PC-9 (cell line): ENCODE measurements around the gene PADI6. TPM values are rescaled to one million over a fixed set of nuclear protein-coding genes. Genes with fewer than 3 reads are reported as not detected.

Experiments
- BruUV-seq: library from RNA; stranded (reverse); fragments of 400-500 nt; replicated peaks from 2 replicates; lab custom pipeline; 2021; lab: Mats Ljungman, UMichigan
- CTCF ChIA-PET: fragments of 300-600 bp; sonication (Branson Sonifier 250); formaldehyde crosslinking; loops from one replicate; lab custom pipeline; 2022; ENCODE audit warnings: antibody characterized with exemption; lab: Charles Lee
- POLR2A ChIA-PET: fragments of 300-600 bp; sonication (Branson Sonifier 250); formaldehyde crosslinking; loops from one replicate; lab custom pipeline; 2022; ENCODE audit warnings: antibody characterized with exemption; ENCODE audit not compliant: unreplicated experiment; lab: Charles Lee
- DNase-seq, 2 experiments: peaks; one replicate each; pipeline versions ENCODE4 v3.0.0 to v3.0.0-alpha.2; 2015 to 2022; ENCODE audit warnings: mixed read lengths in 1 of 2
- H2AFZ ChIP-seq: fragments of 200-600 bp; sonication (generic); 2 replicates; pipeline ENCODE4 v1.8.1; 2017; ENCODE audit warnings: antibody characterized with exemption
- H3F3A ChIP-seq: fragments of 200-600 bp; sonication (generic); 2 replicates; pipeline ENCODE4 v1.8.1; 2017; ENCODE audit warnings: antibody characterized with exemption, mild to moderate bottlenecking, low read depth; ENCODE audit not compliant: insufficient read depth
- H3K27ac ChIP-seq: fragments of 200-600 bp; sonication (generic); 2 replicates; pipeline ENCODE4 v1.6.1; 2016; ENCODE audit warnings: mixed run types
- H3K27me3 ChIP-seq: fragments of 200-600 bp; sonication (generic); 2 replicates; pipeline ENCODE4 v1.6.1; 2016; ENCODE audit warnings: low read depth, mixed run types; ENCODE audit not compliant: insufficient read depth
- H3K36me3 ChIP-seq: fragments of 200-600 bp; sonication (generic); 2 replicates; pipeline ENCODE4 v1.6.1; 2016; ENCODE audit warnings: low read depth, mixed run types
- H3K4me1 ChIP-seq: fragments of 200-600 bp; sonication (generic); replicated peaks from 2 replicates; pipeline ENCODE4 v1.6.1; 2016; ENCODE audit warnings: mixed run types; ENCODE audit not compliant: insufficient read depth
- H3K4me2 ChIP-seq: fragments of 200-600 bp; sonication (generic); 2 replicates; pipeline ENCODE4 v1.6.1; 2017; ENCODE audit warnings: mixed run types
- H3K4me3 ChIP-seq: fragments of 200-600 bp; sonication (generic); 2 replicates; pipeline ENCODE4 v1.6.1; 2016; ENCODE audit warnings: mixed run types
- H3K79me2 ChIP-seq: fragments of 200-600 bp; sonication (generic); 2 replicates; pipeline ENCODE4 v1.6.1; 2017; ENCODE audit warnings: low read depth, mixed run types
- H3K9me2 ChIP-seq: fragments of 200-600 bp; sonication (generic); 2 replicates; pipeline ENCODE4 v1.8.1; 2017; ENCODE audit warnings: mild to moderate bottlenecking; ENCODE audit not compliant: insufficient read depth
- H3K9me3 ChIP-seq: fragments of 200-600 bp; sonication (generic); 2 replicates; pipeline ENCODE4 v1.8.1; 2016; ENCODE audit warnings: low read depth; ENCODE audit not compliant: insufficient read depth
- H4K20me1 ChIP-seq: fragments of 200-600 bp; sonication (generic); 2 replicates; pipeline ENCODE4 v1.8.1; 2017; ENCODE audit not compliant: insufficient read depth
- EZH2 ChIP-seq: fragments of 200-600 bp; sonication (generic); IDR thresholded peaks from 2 replicates; pipeline ENCODE4 v1.8.0; 2017; ENCODE audit warnings: antibody characterized with exemption, low read depth
- intact Hi-C: fragments of 100-400 bp; cut with micrococcal nuclease; formaldehyde crosslinking; loops from one replicate; pipeline ENCODE4 v1.10.0; 2022; ENCODE audit not compliant: unreplicated experiment
- total RNA-seq: library from RNA; stranded (reverse); gene quantifications from 2 replicates; pipeline ENCODE4 v1.2.3, GENCODE V29; 2021
- TF ChIP-seq, protein P1 (sequence below): fragments of 200-600 bp; sonication (generic); conservative IDR thresholded peaks from 2 replicates; pipeline ENCODE4 v1.6.1; 2017; ENCODE audit warnings: mixed run types, antibody characterized with exemption, mild to moderate bottlenecking, moderate library complexity

The PADI6 gene
- total RNA-seq, 1 experiment from 2014 or later: 0.20 TPM

DNA sequence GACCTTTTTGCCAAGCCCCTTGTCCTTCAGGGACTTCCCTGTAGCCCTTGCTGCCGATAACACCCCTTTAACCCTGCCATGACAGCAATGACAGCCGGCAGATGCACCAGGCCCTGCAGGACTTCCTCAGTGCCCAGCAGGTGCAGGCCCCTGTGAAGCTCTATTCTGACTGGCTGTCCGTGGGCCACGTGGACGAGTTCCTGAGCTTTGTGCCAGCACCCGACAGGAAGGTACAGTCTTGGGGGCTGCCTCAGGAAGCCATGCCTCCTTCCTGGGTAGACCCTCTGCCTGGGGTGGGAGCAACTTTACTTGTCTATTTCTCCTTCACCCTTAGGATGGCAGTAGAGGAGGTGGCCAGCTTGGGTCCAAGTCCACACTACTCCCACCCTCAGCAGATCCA lies 16.1 kb upstream of the PADI6 start:
- no TSS peak for BruUV-seq
- Histone ChIP-seq H3K4me2 (no peak overlapping the region), H3K27me3 (no peaks in the 10 kb centered on the region), H3K4me3 (no peak overlapping the region), H3K79me2 (no peaks in the 10 kb centered on the region), H3K4me1 (no peaks in the 10 kb centered on the region), H2AFZ (no peak overlapping the region), H3K27ac (no peak overlapping the region), H3K9me2 (no peaks in the 10 kb centered on the region), H3K36me3 (no peaks in the 10 kb centered on the region), H3K9me3 (no peaks in the 10 kb centered on the region), H3F3A (no peaks in the 10 kb centered on the region), H4K20me1 (no peaks in the 10 kb centered on the region)
- intact Hi-C loops: no loop called here
- no peak for DNase-seq
- no peak for TF ChIP-seq EZH2
- TF ChIP-seq, protein P1, sequence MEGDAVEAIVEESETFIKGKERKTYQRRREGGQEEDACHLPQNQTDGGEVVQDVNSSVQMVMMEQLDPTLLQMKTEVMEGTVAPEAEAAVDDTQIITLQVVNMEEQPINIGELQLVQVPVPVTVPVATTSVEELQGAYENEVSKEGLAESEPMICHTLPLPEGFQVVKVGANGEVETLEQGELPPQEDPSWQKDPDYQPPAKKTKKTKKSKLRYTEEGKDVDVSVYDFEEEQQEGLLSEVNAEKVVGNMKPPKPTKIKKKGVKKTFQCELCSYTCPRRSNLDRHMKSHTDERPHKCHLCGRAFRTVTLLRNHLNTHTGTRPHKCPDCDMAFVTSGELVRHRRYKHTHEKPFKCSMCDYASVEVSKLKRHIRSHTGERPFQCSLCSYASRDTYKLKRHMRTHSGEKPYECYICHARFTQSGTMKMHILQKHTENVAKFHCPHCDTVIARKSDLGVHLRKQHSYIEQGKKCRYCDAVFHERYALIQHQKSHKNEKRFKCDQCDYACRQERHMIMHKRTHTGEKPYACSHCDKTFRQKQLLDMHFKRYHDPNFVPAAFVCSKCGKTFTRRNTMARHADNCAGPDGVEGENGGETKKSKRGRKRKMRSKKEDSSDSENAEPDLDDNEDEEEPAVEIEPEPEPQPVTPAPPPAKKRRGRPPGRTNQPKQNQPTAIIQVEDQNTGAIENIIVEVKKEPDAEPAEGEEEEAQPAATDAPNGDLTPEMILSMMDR: no peak
- CTCF ChIA-PET: interaction anchor here (0.6 kb wide), 1 partner anchor 45 kb away, joined by 4 read pairs; no protein-coding TSS in a partner anchor
- POLR2A ChIA-PET: no interaction called here

DNA sequence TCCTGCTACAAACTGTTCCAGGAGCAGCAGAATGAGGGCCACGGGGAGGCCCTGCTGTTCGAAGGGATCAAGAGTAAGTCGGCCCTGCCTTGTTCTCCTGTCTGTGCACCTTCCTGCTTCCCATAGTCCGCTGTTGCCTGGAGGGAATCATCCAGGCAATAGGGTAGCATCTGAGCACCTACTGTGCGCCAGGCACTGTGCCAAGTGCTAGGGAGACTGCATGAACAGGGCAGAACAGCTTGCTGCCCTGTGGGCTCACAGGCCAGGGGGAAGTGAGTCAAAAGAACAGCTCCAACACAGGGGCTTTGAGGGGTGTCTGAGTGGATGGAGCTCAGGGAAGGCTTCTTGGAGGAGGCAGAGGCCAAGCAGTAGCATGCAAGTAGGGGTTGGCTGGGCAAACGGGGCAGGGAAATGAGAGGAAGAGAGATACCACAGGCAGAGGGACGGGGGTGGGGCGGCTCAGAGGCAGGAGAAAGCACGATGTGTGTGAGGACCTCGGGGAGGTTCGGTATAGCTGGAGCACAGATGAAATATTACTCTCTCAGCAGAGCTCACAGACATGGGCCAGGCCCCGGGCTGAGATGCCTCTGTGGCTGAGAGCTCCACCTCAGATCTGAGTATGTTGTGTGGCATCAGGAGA lies 15.5 kb upstream of the PADI6 start:
- no peak overlapping the region for H3K4me3 ChIP-seq
- H3K36me3 ChIP-seq: no peaks in the 10 kb centered on the region
- H3K79me2 ChIP-seq: no peaks in the 10 kb centered on the region
- H3K27ac ChIP-seq: no peak overlapping the region
- ChIA-PET POLR2A (no interaction called here), CTCF (no interaction called here)
- no peaks in the 10 kb centered on the region for H3K9me3 ChIP-seq
- no peaks in the 10 kb centered on the region for H4K20me1 ChIP-seq
- H3K4me2 ChIP-seq: no peak overlapping the region
- H3K4me1 ChIP-seq: no peaks in the 10 kb centered on the region
- H2AFZ ChIP-seq: no peak overlapping the region
- intact Hi-C loops: no loop called here
- TF ChIP-seq EZH2: no peak
- TF ChIP-seq, protein P1: no peak
- DNase-seq: no peak
- BruUV-seq: no TSS peak
- no peaks in the 10 kb centered on the region for H3K27me3 ChIP-seq
- no peaks in the 10 kb centered on the region for H3F3A ChIP-seq
- H3K9me2 ChIP-seq: no peaks in the 10 kb centered on the region

DNA sequence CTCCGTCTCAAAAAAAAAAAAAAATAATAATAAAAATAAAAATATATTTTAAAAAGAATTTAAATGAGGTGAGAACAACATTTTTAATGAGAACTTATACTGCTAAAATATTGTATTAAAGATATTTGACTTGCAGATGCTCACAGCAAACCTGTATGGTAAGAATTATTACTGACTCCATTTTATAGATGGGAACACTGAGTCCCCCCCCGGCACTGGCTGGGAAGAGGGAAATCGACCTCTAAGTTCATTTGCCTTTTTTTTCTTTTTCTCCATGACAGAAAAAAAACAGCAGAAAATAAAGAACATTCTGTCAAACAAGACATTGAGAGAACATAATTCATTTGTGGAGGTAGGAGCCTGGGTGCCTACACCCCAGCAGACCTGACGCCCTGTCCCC lies 13.4 kb upstream of the PADI6 start:
- no TSS peak for BruUV-seq
- Histone ChIP-seq H3K4me3 (no peak overlapping the region), H3K36me3 (no peaks in the 10 kb centered on the region), H3K9me2 (no peaks in the 10 kb centered on the region), H3K27me3 (no peaks in the 10 kb centered on the region), H3K4me1 (no peaks in the 10 kb centered on the region), H3K4me2 (no peak overlapping the region), H3K79me2 (no peaks in the 10 kb centered on the region), H4K20me1 (no peaks in the 10 kb centered on the region), H3K27ac (no peak overlapping the region), H3F3A (no peaks in the 10 kb centered on the region), H3K9me3 (no peaks in the 10 kb centered on the region), H2AFZ (no peak overlapping the region)
- ChIA-PET POLR2A (no interaction called here), CTCF (no interaction called here)
- intact Hi-C loops: no loop called here
- TF ChIP-seq, protein P1: no peak
- DNase-seq: no peak
